HFF-Myc (cell line): Measurements from ENCODE around the gene FSTL4.

Source experiments
- DNase-seq: peaks from one replicate; pipeline ENCODE4 v3.0.0-alpha.2; 2011; ENCODE audit warnings: low read depth; ENCODE audit errors: extremely low read depth
- H3K4me3 ChIP-seq: replicated peaks from 2 replicates; pipeline ENCODE4 v1.5.1; 2011; ENCODE audit warnings: low read depth, mild to moderate bottlenecking, control low read depth, low read length
- TF ChIP-seq, protein P1 (sequence below): IDR thresholded peaks from 2 replicates; pipeline ENCODE4 v1.5.1; 2012; ENCODE audit warnings: mild to moderate bottlenecking, low read depth, low read length, control low read depth; ENCODE audit errors: missing control alignments

FSTL4 gene

DNA sequence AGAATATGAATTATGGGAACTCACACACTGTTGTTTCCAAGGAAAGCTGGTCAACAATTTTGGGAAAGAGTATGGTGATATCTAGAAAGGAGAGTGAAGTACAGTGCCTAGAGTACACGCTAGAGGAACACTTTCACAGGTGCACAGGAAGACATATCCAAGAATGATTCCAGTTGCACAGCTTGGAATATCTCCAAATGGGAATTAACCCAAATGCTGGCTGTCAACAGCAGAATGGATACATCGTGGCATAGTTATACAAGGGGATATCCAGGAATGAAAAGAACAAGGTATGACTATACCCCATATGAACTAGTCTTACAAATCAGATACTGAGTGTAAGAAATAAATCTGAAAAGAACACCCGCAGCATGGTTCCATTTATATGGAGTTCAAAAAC lies 231.3 kb downstream of the FSTL4 start:
- DNase-seq = no peak
- TF ChIP-seq, protein P1, sequence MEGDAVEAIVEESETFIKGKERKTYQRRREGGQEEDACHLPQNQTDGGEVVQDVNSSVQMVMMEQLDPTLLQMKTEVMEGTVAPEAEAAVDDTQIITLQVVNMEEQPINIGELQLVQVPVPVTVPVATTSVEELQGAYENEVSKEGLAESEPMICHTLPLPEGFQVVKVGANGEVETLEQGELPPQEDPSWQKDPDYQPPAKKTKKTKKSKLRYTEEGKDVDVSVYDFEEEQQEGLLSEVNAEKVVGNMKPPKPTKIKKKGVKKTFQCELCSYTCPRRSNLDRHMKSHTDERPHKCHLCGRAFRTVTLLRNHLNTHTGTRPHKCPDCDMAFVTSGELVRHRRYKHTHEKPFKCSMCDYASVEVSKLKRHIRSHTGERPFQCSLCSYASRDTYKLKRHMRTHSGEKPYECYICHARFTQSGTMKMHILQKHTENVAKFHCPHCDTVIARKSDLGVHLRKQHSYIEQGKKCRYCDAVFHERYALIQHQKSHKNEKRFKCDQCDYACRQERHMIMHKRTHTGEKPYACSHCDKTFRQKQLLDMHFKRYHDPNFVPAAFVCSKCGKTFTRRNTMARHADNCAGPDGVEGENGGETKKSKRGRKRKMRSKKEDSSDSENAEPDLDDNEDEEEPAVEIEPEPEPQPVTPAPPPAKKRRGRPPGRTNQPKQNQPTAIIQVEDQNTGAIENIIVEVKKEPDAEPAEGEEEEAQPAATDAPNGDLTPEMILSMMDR = no peak
- no peak overlapping the region for H3K4me3 ChIP-seq

DNA sequence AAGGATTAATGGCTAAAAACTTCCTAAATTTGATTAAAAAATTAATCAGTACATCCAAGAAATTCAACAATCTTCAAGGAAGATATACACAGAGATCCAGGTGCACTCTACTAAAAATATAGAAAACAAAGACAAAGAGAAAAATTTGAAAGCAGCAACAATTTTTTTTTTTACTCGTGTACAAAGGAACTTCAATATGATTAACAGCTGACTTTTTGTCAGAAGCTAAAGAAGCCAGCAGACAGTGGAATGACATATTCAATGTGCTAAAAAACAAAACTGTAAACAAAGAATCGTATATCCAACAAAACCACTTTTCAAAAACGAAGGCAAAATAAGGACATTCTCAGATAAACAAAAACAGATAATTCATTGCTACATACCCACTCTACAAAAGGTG lies 234.6 kb downstream of the FSTL4 start:
- TF ChIP-seq, protein P1 = no peak
- DNase-seq = no peak
- no peak overlapping the region for H3K4me3 ChIP-seq

DNA sequence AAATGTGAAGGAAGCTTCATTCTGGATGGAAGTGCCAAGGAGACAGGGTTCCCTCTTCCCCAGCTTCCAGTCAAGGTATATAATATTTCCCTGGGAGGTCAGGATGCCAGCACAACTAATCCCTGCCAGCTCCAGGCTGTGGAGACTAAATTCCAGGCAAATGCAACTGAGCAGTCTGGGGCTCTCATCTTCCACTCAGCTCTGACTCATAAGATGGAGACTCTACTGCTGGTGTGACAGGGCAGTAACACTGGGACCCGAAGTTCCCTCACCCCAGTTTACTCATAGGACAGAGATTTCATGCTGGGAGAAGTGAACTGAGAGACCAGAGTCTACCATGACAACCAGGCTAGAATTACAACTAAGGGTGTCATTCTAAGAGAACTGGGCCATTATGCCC lies 235.4 kb downstream of the FSTL4 start:
- TF ChIP-seq, protein P1 = no peak
- H3K4me3 ChIP-seq = no peak overlapping the region
- no peak for DNase-seq

DNA sequence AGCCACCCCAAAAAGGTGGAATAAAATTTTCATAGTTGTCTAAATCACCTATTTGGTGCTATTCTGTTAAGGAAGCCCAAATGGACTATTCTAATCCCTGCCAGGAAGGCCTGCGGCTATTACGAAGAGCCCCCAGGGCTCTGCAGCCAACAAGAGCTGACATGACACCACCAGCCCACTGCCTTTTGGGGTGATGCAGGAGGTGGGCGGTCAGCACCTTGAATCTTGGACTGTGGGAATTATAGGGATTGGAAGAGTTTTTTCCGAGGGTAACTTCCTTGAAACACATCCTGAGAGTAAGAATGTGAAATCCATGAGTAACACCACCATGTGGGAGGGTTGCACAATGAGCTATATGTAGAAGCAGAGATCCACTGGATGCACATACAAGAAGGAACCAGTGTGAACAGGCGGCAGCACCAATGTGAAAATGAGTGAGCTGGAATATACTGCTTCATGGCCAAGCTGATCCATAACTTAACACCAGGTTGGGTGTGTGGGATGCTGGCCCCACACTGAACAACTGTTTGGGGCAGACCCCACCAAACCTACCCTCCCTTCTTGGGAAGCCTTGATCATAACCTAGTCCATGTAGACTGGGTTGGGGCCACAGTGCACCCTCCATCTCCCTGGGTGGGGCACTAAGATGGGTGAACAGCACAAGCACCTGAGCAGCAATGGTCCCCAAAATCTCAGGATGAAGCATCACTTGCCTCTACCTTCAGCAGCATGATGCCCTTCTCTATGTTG lies 239.0 kb downstream of the FSTL4 start:
- TF ChIP-seq, protein P1 = no peak
- H3K4me3 ChIP-seq = no peak overlapping the region
- DNase-seq = no peak

DNA sequence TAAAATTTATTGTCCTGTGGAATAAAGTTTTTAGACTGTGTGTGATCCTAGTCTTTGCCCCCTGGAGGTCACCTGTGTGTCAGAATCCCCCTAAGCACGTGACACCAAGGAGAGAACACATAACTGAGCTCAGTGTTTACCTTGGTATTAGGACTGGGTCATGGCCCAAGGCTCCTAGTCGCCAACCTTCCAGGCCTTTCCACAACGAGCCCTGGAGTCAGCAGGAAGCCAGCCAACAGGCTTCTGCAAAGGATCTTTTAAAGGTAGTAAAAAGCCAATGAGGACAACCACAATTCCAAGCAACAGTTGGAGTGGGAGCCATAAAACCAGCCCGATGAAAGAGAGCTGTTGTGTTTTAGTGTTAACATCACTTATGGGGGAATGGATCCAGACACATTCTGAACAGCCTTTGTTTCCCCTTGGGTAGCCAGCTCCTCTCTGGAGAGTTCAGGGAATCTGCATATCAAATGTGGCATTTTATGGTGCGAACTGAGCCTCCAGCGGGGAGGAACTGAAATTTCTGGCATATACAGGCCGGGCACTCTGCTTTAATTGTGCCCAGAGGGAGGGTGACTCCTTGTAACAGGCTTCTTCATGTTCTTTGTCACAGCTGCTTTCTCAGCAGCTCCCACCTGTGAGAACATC lies 239.9 kb downstream of the FSTL4 start:
- H3K4me3 ChIP-seq = no peak overlapping the region
- TF ChIP-seq, protein P1 = no peak
- DNase-seq = no peak

DNA sequence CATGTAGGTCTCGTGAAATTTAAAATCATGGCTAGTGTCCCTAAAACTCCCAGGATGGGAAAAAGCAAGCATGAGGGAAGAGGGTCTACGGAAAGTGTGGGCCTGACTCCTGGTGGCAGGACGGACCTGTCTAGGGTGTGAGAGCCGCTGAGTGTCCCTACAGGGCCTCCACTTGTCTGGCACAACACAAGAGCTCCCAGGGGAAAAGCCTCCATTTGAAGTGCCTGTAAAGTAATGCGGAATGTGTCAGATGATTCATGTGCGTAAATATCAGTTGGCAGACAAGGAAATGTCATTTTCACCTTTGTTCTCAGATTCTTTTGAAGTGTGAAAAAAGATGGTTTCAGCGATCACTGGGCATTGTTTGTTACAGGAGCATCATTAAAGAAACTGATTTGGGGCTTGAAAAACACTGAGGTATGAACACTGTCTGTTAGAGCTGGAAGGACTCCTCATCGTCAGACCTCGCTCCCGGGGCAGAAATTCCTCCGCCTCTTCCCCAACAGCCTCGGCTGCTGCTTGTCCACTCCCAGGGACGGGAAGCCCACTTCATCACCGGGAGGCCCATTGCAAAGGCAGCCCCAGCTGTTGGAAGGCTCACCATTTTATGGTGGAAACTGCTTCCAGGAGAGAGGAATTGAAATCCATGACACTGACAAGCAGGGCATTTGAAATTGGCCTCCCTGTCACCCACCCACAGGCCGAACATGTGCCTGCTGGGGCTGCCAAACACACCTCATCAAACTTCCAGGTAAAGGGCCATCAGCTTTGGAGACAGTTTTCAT lies 240.8 kb downstream of the FSTL4 start:
- TF ChIP-seq, protein P1 = no peak
- DNase-seq = no peak

More for the DNA sequence above, 240.8 kb downstream of the FSTL4 start:
- no peak overlapping the region for H3K4me3 ChIP-seq
